IMR-90 (cell line): ENCODE results near the gene SULT1E1. TPM values are rescaled to one million over a fixed set of nuclear protein-coding genes. Genes with fewer than 3 reads are reported as not detected.

ENCODE experiments used
- ATAC-seq: fragments of 200-7000 bp; cut with Tn5 transposase; 2 replicates; pipeline ENCODE4 v1.9.1; 2020; ENCODE audit warnings: low read depth, mild to moderate bottlenecking, moderate library complexity
- BruUV-seq: library from RNA; stranded (reverse); fragments of 400-500 nt; replicated peaks from 2 replicates; lab custom pipeline; 2021; lab: Mats Ljungman, UMichigan
- CTCF ChIA-PET: fragments of 300-600 bp; formaldehyde crosslinking; extraction: SDS; loops from one replicate; lab custom pipeline; 2021; ENCODE audit warnings: antibody characterized with exemption; lab: Yijun Ruan, JAX
- POLR2A ChIA-PET: fragments of 300-600 bp; sonication (Branson Sonifier 250); formaldehyde crosslinking; loops from one replicate; lab custom pipeline; 2022; ENCODE audit warnings: antibody characterized with exemption; ENCODE audit not compliant: unreplicated experiment; lab: Charles Lee
- DNase-seq: peaks from one replicate; pipeline ENCODE4 v3.0.0; 2013
- H2AFZ ChIP-seq: replicated peaks from 2 replicates; pipeline ENCODE3; 2013; ENCODE audit warnings: low read length, mild to moderate bottlenecking; ENCODE audit not compliant: poor library complexity
- H2AK5ac ChIP-seq: 2 replicates; pipeline ENCODE4 v1.6.1; 2013; ENCODE audit warnings: low read depth, low read length, inconsistent platforms
- H2AK9ac ChIP-seq: replicated peaks from 2 replicates; pipeline ENCODE3; 2013; ENCODE audit warnings: mild to moderate bottlenecking, low read depth, low read length, moderate library complexity; ENCODE audit not compliant: poor library complexity
- H2BK120ac ChIP-seq: 2 replicates; pipeline ENCODE4 v1.6.1; 2013; ENCODE audit warnings: low read depth, low read length, inconsistent platforms
- H2BK15ac ChIP-seq: 3 replicates; pipeline ENCODE4 v1.6.1; 2013; ENCODE audit warnings: low read depth, low read length, inconsistent platforms
- H2BK20ac ChIP-seq: 2 replicates; pipeline ENCODE4 v1.6.1; 2013; ENCODE audit warnings: low read depth, mild to moderate bottlenecking, inconsistent platforms, low read length, moderate library complexity
- H2BK5ac ChIP-seq: 2 replicates; pipeline ENCODE4 v1.6.1; 2013; ENCODE audit warnings: mild to moderate bottlenecking, low read depth, low read length, inconsistent platforms; ENCODE audit not compliant: poor library complexity, severe bottlenecking
- H3K14ac ChIP-seq: replicated peaks from 2 replicates; pipeline ENCODE4 v1.6.1; 2013; ENCODE audit warnings: low read depth, low read length, inconsistent platforms
- H3K18ac ChIP-seq: 2 replicates; pipeline ENCODE4 v1.6.1; 2013; ENCODE audit warnings: low read depth, low read length, control low read depth
- H3K23ac ChIP-seq: 2 replicates; pipeline ENCODE4 v1.6.1; 2013; ENCODE audit warnings: low read depth, low read length, inconsistent platforms
- H3K27ac ChIP-seq: 2 replicates; pipeline ENCODE4 v1.5.1; 2013; ENCODE audit warnings: mild to moderate bottlenecking, control low read depth, low read length; ENCODE audit not compliant: insufficient read depth
- H3K27me3 ChIP-seq: 2 replicates; pipeline ENCODE4 v1.6.1; 2013; ENCODE audit warnings: low read length; ENCODE audit not compliant: control insufficient read depth, insufficient read depth
- H3K36me3 ChIP-seq: 2 replicates; pipeline ENCODE4 v1.6.1; 2013; ENCODE audit warnings: low read length, mixed read lengths; ENCODE audit not compliant: control insufficient read depth, insufficient read depth
- H3K4ac ChIP-seq: 2 replicates; pipeline ENCODE4 v1.6.1; 2013; ENCODE audit warnings: low read depth, low read length, inconsistent platforms
- H3K4me1 ChIP-seq: 2 replicates; pipeline ENCODE4 v1.6.1; 2013; ENCODE audit warnings: low read length, mixed read lengths; ENCODE audit not compliant: control insufficient read depth, insufficient read depth
- H3K4me2 ChIP-seq: 2 replicates; pipeline ENCODE4 v1.6.1; 2013; ENCODE audit warnings: low read depth, mild to moderate bottlenecking, control low read depth, low read length, moderate library complexity
- H3K4me3 ChIP-seq: 2 replicates; pipeline ENCODE4 v1.5.1; 2013; ENCODE audit warnings: low read depth, mild to moderate bottlenecking, control low read depth, low read length, moderate library complexity; ENCODE audit not compliant: insufficient read depth
- H3K56ac ChIP-seq: 2 replicates; pipeline ENCODE4 v1.6.1; 2013; ENCODE audit warnings: low read length, inconsistent platforms; ENCODE audit not compliant: insufficient read depth; ENCODE audit errors: extremely low read depth
- H3K79me1 ChIP-seq, 2 experiments: 2 replicates each; pipeline ENCODE4 v1.6.1; 2013; ENCODE audit warnings: low read length in 2 of 2, inconsistent platforms in 1 of 2, low read depth in 1 of 2
- H3K9ac ChIP-seq: 2 replicates; pipeline ENCODE4 v1.6.1; 2013; ENCODE audit warnings: low read depth, low read length, control low read depth
- H3K9me1 ChIP-seq: 2 replicates; pipeline ENCODE4 v1.6.1; 2013; ENCODE audit warnings: low read length, inconsistent platforms; ENCODE audit not compliant: insufficient read depth
- H3K9me3 ChIP-seq: 2 replicates; pipeline ENCODE4 v1.6.1; 2013; ENCODE audit warnings: low read length; ENCODE audit not compliant: control insufficient read depth, insufficient read depth
- H4K20me1 ChIP-seq: 2 replicates; pipeline ENCODE4 v1.6.1; 2013; ENCODE audit warnings: low read length, inconsistent platforms; ENCODE audit not compliant: insufficient read depth
- H4K5ac ChIP-seq: 2 replicates; pipeline ENCODE4 v1.6.1; 2013; ENCODE audit warnings: mild to moderate bottlenecking, low read depth, low read length, control low read depth
- H4K8ac ChIP-seq, 2 experiments: 2 replicates each; pipeline ENCODE4 v1.6.1; 2013; ENCODE audit warnings: low read depth in 2 of 2, low read length in 2 of 2, control low read depth in 1 of 2, inconsistent platforms in 1 of 2
- H4K91ac ChIP-seq: 2 replicates; pipeline ENCODE4 v1.6.1; 2013; ENCODE audit warnings: low read depth, low read length, inconsistent platforms; ENCODE audit not compliant: insufficient read depth
- BHLHE40 ChIP-seq: fragments of 150-350 bp; IDR thresholded peaks from 2 replicates; pipeline ENCODE4 v1.6.1; 2016; ENCODE audit warnings: mild to moderate bottlenecking, low read depth, low read length
- CHD1 ChIP-seq: IDR thresholded peaks from 2 replicates; pipeline ENCODE4 v1.6.1; 2012; ENCODE audit warnings: low read depth, low read length, improper control_type of control experiment
- MAFK ChIP-seq: IDR thresholded peaks from 2 replicates; pipeline ENCODE4 v1.6.1; 2012; ENCODE audit warnings: low read depth, low read length, improper control_type of control experiment
- MAZ ChIP-seq: IDR thresholded peaks from 2 replicates; pipeline ENCODE4 v1.6.1; 2012; ENCODE audit warnings: low read depth, mild to moderate bottlenecking, low read length, improper control_type of control experiment, moderate library complexity, borderline replicate concordance
- MXI1 ChIP-seq: IDR thresholded peaks from 2 replicates; pipeline ENCODE4 v1.6.1; 2012; ENCODE audit warnings: low read depth, mild to moderate bottlenecking, low read length, moderate library complexity, borderline replicate concordance
- POLR2A ChIP-seq: IDR thresholded peaks from 2 replicates; pipeline ENCODE4 v1.6.1; 2012; ENCODE audit warnings: mild to moderate bottlenecking, low read depth, low read length
- RFX5 ChIP-seq: IDR thresholded peaks from 2 replicates; pipeline ENCODE4 v1.8.0; 2012; ENCODE audit warnings: low read depth, mild to moderate bottlenecking, low read length, moderate library complexity
- SMC3 ChIP-seq: fragments of 150-350 bp; IDR thresholded peaks from 2 replicates; pipeline ENCODE4 v1.6.1; 2016; ENCODE audit warnings: low read depth, mild to moderate bottlenecking, antibody characterized with exemption, low read length, moderate library complexity
- WGBS, 2 experiments: methylation state at CpG; one replicate each; pipeline versions ENCODE4 v1.1.5 to v1.1.7; 2013; ENCODE audit warnings: missing lambda C conversion rate in 2 of 2; ENCODE audit not compliant: insufficient read length in 1 of 2; ENCODE audit errors: extremely low coverage in 2 of 2; 5-methylcytosine and 5-hydroxymethylcytosine counted together
- dilution Hi-C: fragments of 300-500 bp; cut with HindIII; formaldehyde crosslinking; loops from one replicate; pipeline ENCODE4 v1.14.3; 2018; ENCODE audit warnings: low sequenced_read_pairs; ENCODE audit not compliant: unreplicated experiment
- in situ Hi-C: fragments of 300-500 bp; cut with MboI; formaldehyde crosslinking; loops from 3 replicates; pipeline ENCODE4 v1.14.3; 2019; ENCODE audit warnings: low sequenced_read_pairs, inconsistent platforms, mixed read lengths
- intact Hi-C: fragments of 100-400 bp; cut with micrococcal nuclease; formaldehyde crosslinking; loops from 2 replicates; pipeline ENCODE4 v1.10.0; 2022
- polyA plus RNA-seq, 3 experiments: library from polyadenylated mRNA; depleted of rRNA; stranded (reverse); fragments of >200 nt; gene quantifications; 2 replicates each; pipeline ENCODE4 v1.2.3, GENCODE V29; 2012; ENCODE audit warnings: low replicate concordance in 1 of 3
- total RNA-seq: library from RNA; depleted of rRNA; stranded (reverse); fragments of >200 nt; gene quantifications from 2 replicates; pipeline ENCODE4 v1.2.3, GENCODE V29; 2012

Gene SULT1E1
- total and polyA plus RNA-seq, 2 of the 4 experiments (the other 2 are of a cell fraction) = not detected

GRCh38 chr4:69894186-69894585 lies 34.2 kb upstream of the SULT1E1 start:
- no peak overlapping the region for H3K56ac ChIP-seq
- H3K23ac ChIP-seq = no peak overlapping the region
- H3K27ac ChIP-seq = no peak overlapping the region
- H3K9me1 ChIP-seq = no peaks in the 10 kb centered on the region
- H4K5ac ChIP-seq = no peak overlapping the region
- no peaks in the 10 kb centered on the region for H3K36me3 ChIP-seq
- no peak overlapping the region for H4K8ac ChIP-seq
- H3K9me3 ChIP-seq = no peaks in the 10 kb centered on the region
- dilution Hi-C loops (no loop called here), in situ Hi-C loops (no loop called here), intact Hi-C loops (no loop called here)
- H2BK20ac ChIP-seq = no peak overlapping the region
- no peak overlapping the region for H3K4ac ChIP-seq
- H3K18ac ChIP-seq = no peak overlapping the region
- H4K91ac ChIP-seq = no peak overlapping the region
- CTCF ChIA-PET = no interaction called here
- no peak overlapping the region for H2BK5ac ChIP-seq
- H3K9ac ChIP-seq = no peak overlapping the region
- H3K4me3 ChIP-seq = no peak overlapping the region
- H2BK120ac ChIP-seq = no peak overlapping the region
- H3K79me1 ChIP-seq = no peaks in the 10 kb centered on the region
- H3K27me3 ChIP-seq = no peaks in the 10 kb centered on the region
- DNase-seq = no peak
- H3K4me2 ChIP-seq = no peak overlapping the region
- no peak overlapping the region for H2AFZ ChIP-seq
- BruUV-seq = no TSS peak
- no peak overlapping the region for H3K14ac ChIP-seq
- no peak overlapping the region for H2AK9ac ChIP-seq
- 80% methylated on average over 1 of the region's 5 CpGs; no CpG with 5 or more reads in 1 of the 2 experiments for WGBS, 2 experiments
- no peak for ATAC-seq
- H2AK5ac ChIP-seq = no peak overlapping the region
- no peak overlapping the region for H2BK15ac ChIP-seq
- H4K20me1 ChIP-seq = no peaks in the 10 kb centered on the region
- POLR2A ChIA-PET = no interaction called here
- TF ChIP-seq MAFK (no peak), CHD1 (no peak), POLR2A (no peak), RFX5 (no peak), MXI1 (no peak), BHLHE40 (no peak), MAZ (no peak), SMC3 (no peak)
- H3K4me1 ChIP-seq = no peaks in the 10 kb centered on the region
